ENCODE data around the gene SMARCC2.

The SMARCC2 gene

DNA sequence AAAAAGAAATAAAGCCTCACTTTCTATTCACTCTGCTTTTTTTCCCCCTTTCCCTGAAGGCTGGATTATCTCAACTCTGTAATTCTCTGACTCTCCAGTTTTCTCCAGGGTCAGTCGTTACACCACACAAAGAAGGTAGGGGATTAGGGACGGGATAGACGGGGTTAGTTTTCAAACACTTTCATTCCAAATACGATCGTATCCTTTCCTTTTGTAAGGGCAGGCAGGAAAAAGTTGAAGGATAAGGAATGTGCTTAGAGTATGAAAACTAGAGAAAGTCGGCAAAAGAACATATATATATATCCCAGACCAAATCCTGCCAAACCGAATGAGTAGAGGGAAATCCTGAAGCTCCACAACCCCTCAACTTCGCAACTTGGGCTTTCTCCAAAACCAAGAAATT lies 61.8 kb downstream of the SMARCC2 start:
- Histone ChIP-seq H3K27me3 (no peaks in the 10 kb centered on the region), H4K20me1 (no peaks in the 10 kb centered on the region; the same call in 1 of the 2 replicates), H3K27ac (peak overlapping the region; percentile 64), H3K9ac (peak overlapping the region; percentile 72), H3K36me3 (peaks cover 28% of the 10 kb centered on the region), H3K4me3 (peak overlapping the region; percentile 88), H3K4me2 (peak overlapping the region; percentile 90), H3K4me1 (peaks cover 59% of the 10 kb centered on the region), H3K9me3 (no peaks in the 10 kb centered on the region)
- TF ChIP-seq Cebpa-rat (IDR thresholded peaks at IDR 0.05): no peak

GRCh38 chr12:56126732-56127239 lies 62.5 kb downstream of the SMARCC2 start:
- peak overlapping the region; percentile 64 for H3K27ac ChIP-seq
- H3K9me3 ChIP-seq: no peaks in the 10 kb centered on the region
- H3K36me3 ChIP-seq: peaks cover 25% of the 10 kb centered on the region
- no peak for TF ChIP-seq Cebpa-rat (IDR thresholded peaks at IDR 0.05)
- H3K9ac ChIP-seq: peak overlapping the region; percentile 72
- H3K4me2 ChIP-seq: peak overlapping the region; percentile 90
- no peaks in the 10 kb centered on the region for H3K27me3 ChIP-seq
- H3K4me1 ChIP-seq: peaks cover 54% of the 10 kb centered on the region
- H4K20me1 ChIP-seq: no peaks in the 10 kb centered on the region; the same call in 1 of the 2 replicates
- H3K4me3 ChIP-seq: peak overlapping the region; percentile 88; the same call in 1 of the 2 replicates

DNA sequence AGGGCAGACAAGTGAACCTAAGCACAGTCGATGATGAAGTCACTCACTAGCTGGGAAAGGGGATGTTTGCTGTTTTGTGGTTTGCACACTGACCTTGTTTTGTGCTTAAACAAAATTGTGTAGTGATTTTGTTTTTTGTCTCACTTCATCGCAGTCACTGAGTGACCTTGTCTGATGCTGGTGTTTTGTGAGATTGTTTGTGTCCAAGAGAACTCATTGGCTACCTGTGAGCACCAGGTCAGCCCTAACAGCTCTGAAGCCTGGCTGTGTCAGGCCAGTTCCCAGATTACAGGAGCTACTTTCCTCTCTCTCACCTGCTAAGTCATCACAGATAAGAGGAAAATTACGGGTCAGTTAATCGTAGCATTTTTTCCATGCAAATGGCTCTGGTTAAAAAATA lies 65.2 kb downstream of the SMARCC2 start:
- Histone ChIP-seq H3K27me3 (no peaks in the 10 kb centered on the region), H3K36me3 (peaks cover 26% of the 10 kb centered on the region), H3K4me2 (no peak overlapping the region), H4K20me1 (no peaks in the 10 kb centered on the region), H3K4me1 (peaks cover 42% of the 10 kb centered on the region), H3K9me3 (no peaks in the 10 kb centered on the region), H3K4me3 (no peak overlapping the region), H3K9ac (peak overlapping the region; percentile 26; the same call in 1 of the 2 replicates), H3K27ac (no peak overlapping the region)
- TF ChIP-seq Cebpa-rat (IDR thresholded peaks at IDR 0.05): no peak

DNA sequence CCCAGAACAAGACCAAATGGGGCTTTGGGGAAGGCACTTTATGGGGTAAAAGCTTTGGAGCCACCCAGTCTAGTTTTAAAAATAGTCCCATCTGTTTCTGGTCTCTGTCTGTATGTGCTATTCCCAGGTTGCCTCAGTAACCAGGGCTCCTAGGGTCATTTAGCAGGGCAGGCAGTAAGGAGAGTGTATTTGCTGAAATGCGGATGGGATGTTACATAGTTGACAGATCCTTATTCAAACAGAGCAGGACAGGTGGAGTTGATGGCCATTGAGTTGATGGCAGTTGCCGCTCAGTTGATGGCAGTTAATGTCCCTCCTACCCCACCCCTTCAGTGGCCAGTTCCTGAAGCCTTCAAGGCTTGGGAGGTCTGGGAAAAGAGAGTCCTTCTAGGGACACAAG lies 66.6 kb downstream of the SMARCC2 start:
- Histone ChIP-seq H3K4me1 (peaks cover 46% of the 10 kb centered on the region), H4K20me1 (peaks cover 2% of the 10 kb centered on the region; the same call in 1 of the 2 replicates), H3K9me3 (no peaks in the 10 kb centered on the region), H3K4me2 (no peak overlapping the region), H3K27ac (no peak overlapping the region), H3K9ac (no peak overlapping the region), H3K36me3 (peaks cover 26% of the 10 kb centered on the region), H3K4me3 (no peak overlapping the region), H3K27me3 (no peaks in the 10 kb centered on the region)
- TF ChIP-seq Cebpa-rat (IDR thresholded peaks at IDR 0.05): no peak

DNA sequence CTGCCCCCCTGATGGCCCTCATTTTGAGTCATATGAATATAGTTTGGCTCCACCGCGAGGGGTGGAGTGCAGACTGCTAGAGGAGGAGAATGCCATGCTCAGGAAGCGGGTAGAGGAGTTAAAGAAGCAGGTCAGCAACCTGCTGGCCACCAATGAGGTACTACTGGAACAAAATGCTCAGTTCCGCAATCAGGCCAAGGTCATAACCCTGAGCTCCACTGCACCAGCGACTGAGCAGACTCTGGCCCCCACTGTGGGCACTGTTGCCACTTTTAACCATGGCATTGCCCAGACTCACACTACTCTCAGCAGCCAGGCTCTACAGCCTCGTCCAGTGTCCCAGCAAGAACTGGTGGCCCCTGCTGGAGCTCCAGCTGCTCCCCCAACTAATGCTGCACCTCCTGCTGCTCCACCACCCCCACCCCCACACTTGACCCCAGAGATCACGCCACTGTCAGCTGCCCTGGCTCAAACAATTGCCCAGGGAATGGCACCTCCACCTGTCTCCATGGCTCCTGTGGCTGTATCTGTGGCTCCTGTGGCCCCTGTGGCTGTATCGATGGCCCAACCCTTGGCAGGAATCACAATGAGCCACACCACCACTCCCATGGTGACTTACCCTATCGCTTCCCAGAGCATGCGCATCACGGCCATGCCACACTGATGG lies 67.9 kb downstream of the SMARCC2 start:
- Histone ChIP-seq H3K4me3 (no peak overlapping the region), H4K20me1 (peaks cover 9% of the 10 kb centered on the region; the same call in 1 of the 2 replicates), H3K9me3 (no peaks in the 10 kb centered on the region), H3K4me2 (no peak overlapping the region), H3K4me1 (peaks cover 33% of the 10 kb centered on the region), H3K9ac (0 out of 2 replicates have a peak overlapping the region, but pooled peaks have one; percentile 15), H3K36me3 (peaks cover 26% of the 10 kb centered on the region), H3K27me3 (no peaks in the 10 kb centered on the region), H3K27ac (no peak overlapping the region)
- TF ChIP-seq Cebpa-rat (IDR thresholded peaks at IDR 0.05): no peak

- no peak overlapping the region for H3K4me3 ChIP-seq
- H3K36me3 ChIP-seq: peaks cover 25% of the 10 kb centered on the region
- no peak for TF ChIP-seq Cebpa-rat (IDR thresholded peaks at IDR 0.05)
- no peaks in the 10 kb centered on the region for H3K27me3 ChIP-seq
- peaks cover 28% of the 10 kb centered on the region for H3K4me1 ChIP-seq
- H3K27ac ChIP-seq: no peak overlapping the region
- no peak overlapping the region; the same call in 1 of the 2 replicates for H3K9ac ChIP-seq
- peak overlapping the region; percentile 93 for H3K4me2 ChIP-seq
- H4K20me1 ChIP-seq: peaks cover 9% of the 10 kb centered on the region; the same call in 1 of the 2 replicates
- H3K9me3 ChIP-seq: no peaks in the 10 kb centered on the region
These were observed 69.0 kb downstream of the SMARCC2 start for GRCh38 chr12:56120158-56120846.

DNA sequence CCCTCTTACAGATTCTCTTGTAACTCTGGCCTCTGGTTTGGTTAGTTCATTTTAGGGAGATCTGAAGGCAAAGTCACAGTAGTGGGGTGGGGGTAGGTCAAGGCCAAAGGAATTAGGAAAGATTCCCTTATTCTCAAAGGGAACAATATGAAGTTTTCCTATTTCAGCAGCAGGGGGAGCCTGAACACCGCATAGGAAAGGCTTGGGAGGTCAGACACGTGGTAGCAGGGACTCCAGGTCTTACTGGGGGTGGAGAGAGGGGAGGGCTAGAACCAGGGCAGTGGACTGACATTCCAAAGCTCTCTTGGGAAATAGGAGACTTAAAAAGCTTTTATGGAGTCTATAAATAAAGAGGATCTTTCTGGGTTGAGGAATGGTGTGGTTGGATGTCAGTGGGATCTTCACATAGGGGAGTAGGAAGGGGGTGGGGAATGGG lies 69.9 kb downstream of the SMARCC2 start:
- Histone ChIP-seq H3K4me1 (peaks cover 25% of the 10 kb centered on the region), H3K27ac (peak overlapping the region; percentile 74; the same call in 1 of the 2 replicates), H3K4me3 (peak overlapping the region; percentile 78), H3K9ac (peak overlapping the region; percentile 81), H3K36me3 (peaks cover 24% of the 10 kb centered on the region), H4K20me1 (peaks cover 9% of the 10 kb centered on the region; the same call in 1 of the 2 replicates), H3K27me3 (no peaks in the 10 kb centered on the region), H3K4me2 (peak overlapping the region; percentile 93), H3K9me3 (no peaks in the 10 kb centered on the region)
- no peak for TF ChIP-seq Cebpa-rat (IDR thresholded peaks at IDR 0.05)

DNA sequence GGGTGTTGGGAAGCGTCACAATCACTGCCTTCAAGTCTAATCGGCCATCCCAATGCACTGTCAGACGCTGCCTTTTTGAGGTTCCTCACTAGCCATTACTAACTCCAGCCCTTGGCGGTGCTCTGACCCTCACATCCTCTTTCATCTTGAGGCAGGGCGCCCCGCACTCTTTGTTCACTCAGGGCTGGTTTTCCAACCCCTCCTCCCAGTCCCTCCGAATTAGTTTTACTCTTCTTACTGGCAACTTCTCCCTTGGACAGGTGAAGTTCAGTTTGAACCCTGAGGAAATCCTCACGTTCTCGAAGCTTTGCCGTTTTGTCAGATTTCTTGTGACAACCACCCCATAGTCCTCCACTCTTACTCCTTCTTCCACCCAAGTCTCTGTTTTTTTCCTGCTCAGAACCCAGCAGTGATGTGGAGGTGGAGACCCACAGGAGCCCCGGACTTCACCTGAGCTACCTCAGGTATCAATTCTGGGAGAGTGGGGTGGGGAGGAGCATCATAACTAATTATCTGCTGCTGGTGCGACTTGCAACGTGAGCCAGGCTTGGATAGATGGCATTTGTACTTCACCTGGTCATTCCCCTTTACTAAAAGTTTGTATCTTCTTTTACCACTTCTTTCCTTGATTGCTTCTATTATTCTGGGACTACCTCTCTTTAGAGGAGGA lies 70.5 kb downstream of the SMARCC2 start:
- H3K27me3 ChIP-seq: no peaks in the 10 kb centered on the region
- H3K9me3 ChIP-seq: no peaks in the 10 kb centered on the region
- peaks cover 25% of the 10 kb centered on the region for H3K4me1 ChIP-seq
- no peak for TF ChIP-seq Cebpa-rat (IDR thresholded peaks at IDR 0.05)
- peak overlapping the region; percentile 78 for H3K4me3 ChIP-seq
- peaks cover 30% of the 10 kb centered on the region for H3K36me3 ChIP-seq
- peak overlapping the region; percentile 93 for H3K4me2 ChIP-seq
- H4K20me1 ChIP-seq: peaks cover 9% of the 10 kb centered on the region; the same call in 1 of the 2 replicates
- H3K9ac ChIP-seq: peak overlapping the region; percentile 81
- H3K27ac ChIP-seq: peak overlapping the region; percentile 74
